MG63 (cell line): Measurements from ENCODE around the gene CX3CL1. TPM values are rescaled to one million over a fixed set of nuclear protein-coding genes. Genes with fewer than 3 reads are reported as not detected.

ENCODE experiments used
- DNase-seq: peaks from one replicate; pipeline ENCODE4 v3.0.0-alpha.2; 2020
- H3K27me3 ChIP-seq: fragments of 250-450 bp; sonication (Bioruptor Pico); 2 replicates; pipeline ENCODE4 v1.5.1; 2020; ENCODE audit warnings: mild to moderate bottlenecking, moderate library complexity
- H3K36me3 ChIP-seq: fragments of 250-450 bp; sonication (Bioruptor Pico); 2 replicates; pipeline ENCODE4 v1.5.1; 2020; ENCODE audit warnings: mild to moderate bottlenecking, moderate library complexity
- H3K4me3 ChIP-seq: fragments of 250-450 bp; sonication (Bioruptor Pico); 2 replicates; pipeline ENCODE4 v1.5.1; 2020; ENCODE audit warnings: mild to moderate bottlenecking, moderate library complexity
- H3K9me3 ChIP-seq: fragments of 250-450 bp; sonication (Bioruptor Pico); 2 replicates; pipeline ENCODE4 v1.5.1; 2020; ENCODE audit warnings: mild to moderate bottlenecking, moderate library complexity
- total RNA-seq: library from RNA; depleted of rRNA; stranded (reverse); fragments of >200 nt; shearing (Covaris generic); gene quantifications from 2 replicates; pipeline ENCODE4 v1.2.3, GENCODE V29; 2014; ENCODE audit warnings: low replicate concordance; rRNA removed

Gene CX3CL1
- total RNA-seq, 1 experiment from 2014 or later: not detected

- no peak overlapping the region for H3K4me3 ChIP-seq
- H3K27me3 ChIP-seq: no peaks in the 10 kb centered on the region
- H3K9me3 ChIP-seq: no peaks in the 10 kb centered on the region
- H3K36me3 ChIP-seq: peaks cover 97% of the 10 kb centered on the region
- DNase-seq: no peak
Observed at GRCh38 chr16:57432505-57432904, 60.2 kb downstream of the CX3CL1 start.

- no peak overlapping the region for H3K4me3 ChIP-seq
- H3K36me3 ChIP-seq: peaks cover 97% of the 10 kb centered on the region
- H3K27me3 ChIP-seq: no peaks in the 10 kb centered on the region
- H3K9me3 ChIP-seq: no peaks in the 10 kb centered on the region
- no peak for DNase-seq
Observed at GRCh38 chr16:57432989-57433388, 60.7 kb downstream of the CX3CL1 start.

- H3K36me3 ChIP-seq: peaks cover 97% of the 10 kb centered on the region
- no peaks in the 10 kb centered on the region for H3K27me3 ChIP-seq
- no peak for DNase-seq
- H3K9me3 ChIP-seq: no peaks in the 10 kb centered on the region; the same call in 1 of the 2 replicates
- no peak overlapping the region for H3K4me3 ChIP-seq
Observed at GRCh38 chr16:57434003-57434402, 61.7 kb downstream of the CX3CL1 start.

Other genes with a start within 250 kb of the CX3CL1 start
- gene PSME3IP1, start 186.5 kb upstream of the CX3CL1 start, total RNA-seq: 164 and 294 TPM in 2 replicates
- 72.1 and 106 TPM in 2 replicates for gene RSPRY1, start 186.2 kb upstream of the CX3CL1 start, total RNA-seq
- gene ARL2BP, start 127.2 kb upstream of the CX3CL1 start, total RNA-seq: 352 and 467 TPM in 2 replicates
- gene PLLP, start 87.8 kb upstream of the CX3CL1 start, total RNA-seq: not detected in 2 replicates
- gene CCL22, start 13.7 kb upstream of the CX3CL1 start, total RNA-seq: not detected in 2 replicates
- not detected in 2 replicates for gene CCL17, start 32.3 kb downstream of the CX3CL1 start, total RNA-seq
- 177 and 277 TPM in 2 replicates for gene CIAPIN1, start 74.9 kb downstream of the CX3CL1 start, total RNA-seq
- gene COQ9, start 75.0 kb downstream of the CX3CL1 start, total RNA-seq: 133 and 193 TPM in 2 replicates
- gene POLR2C, start 90.2 kb downstream of the CX3CL1 start, total RNA-seq: 482 TPM in 2 replicates
- 19.1 and 19.3 TPM in 2 replicates for gene DOK4, start 114.0 kb downstream of the CX3CL1 start, total RNA-seq
- gene CCDC102A, start 164.1 kb downstream of the CX3CL1 start, total RNA-seq: 33.1 and 34.6 TPM in 2 replicates
- not detected in 2 replicates for gene ADGRG5, start 170.2 kb downstream of the CX3CL1 start, total RNA-seq